ENCODE data around the gene TNFRSF8.

The TNFRSF8 gene

DNA sequence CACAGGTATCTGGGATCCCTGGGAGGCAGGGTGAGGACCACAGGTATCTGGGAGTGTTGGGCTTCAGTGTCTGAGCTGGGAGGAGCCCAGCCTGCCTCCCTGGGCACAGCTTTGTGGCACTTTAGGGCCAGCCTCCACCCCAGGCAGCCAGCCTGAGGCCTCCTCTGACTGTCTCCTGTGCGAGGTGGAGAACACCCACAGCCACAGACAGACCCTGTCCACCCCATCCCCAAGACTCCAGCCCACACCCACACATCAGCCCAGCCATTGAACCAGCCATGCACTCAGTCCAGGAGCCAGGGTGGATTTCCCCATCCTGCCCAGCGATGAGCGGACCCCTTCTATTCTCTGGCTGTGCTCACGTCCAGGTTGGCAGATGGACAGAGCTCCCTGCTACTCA is 81.9 kb downstream of the TNFRSF8 start:
- DNase-seq: no peak

DNA sequence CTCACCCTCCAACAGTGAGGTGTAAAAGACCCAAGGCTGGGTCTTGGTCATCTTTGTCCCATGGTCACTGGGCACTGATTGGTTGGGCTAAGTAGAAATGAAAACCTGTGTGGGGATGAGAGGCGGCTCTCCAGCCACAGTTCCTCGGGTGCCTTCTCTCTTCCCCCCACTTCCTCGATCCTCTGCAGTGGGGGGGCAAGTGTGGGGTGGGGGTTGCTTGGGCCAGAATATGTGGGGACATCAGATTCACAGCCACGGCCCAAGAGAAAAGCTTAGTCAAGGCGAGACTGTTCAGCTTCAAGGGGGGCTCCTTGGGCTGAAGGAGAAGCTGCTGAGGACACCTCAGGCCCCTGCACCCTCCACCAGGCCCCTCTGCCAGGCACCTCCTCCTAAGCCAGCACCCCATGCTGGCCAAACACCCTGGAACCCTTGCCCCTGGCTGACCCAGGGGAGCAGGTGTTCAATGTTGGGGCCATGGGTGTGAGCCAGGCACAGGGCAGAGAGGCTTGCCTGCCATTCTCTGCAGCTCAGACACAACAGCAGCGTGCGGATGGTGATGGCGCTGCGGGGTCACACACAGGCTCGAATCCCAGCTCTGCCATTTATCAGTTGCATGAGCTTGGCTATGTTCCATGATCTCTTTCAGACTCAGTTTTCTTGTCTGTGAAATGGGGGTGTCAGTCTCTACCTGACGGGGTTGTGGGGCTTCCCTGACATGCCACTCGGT is 82.7 kb downstream of the TNFRSF8 start:
- no peak for DNase-seq

DNA sequence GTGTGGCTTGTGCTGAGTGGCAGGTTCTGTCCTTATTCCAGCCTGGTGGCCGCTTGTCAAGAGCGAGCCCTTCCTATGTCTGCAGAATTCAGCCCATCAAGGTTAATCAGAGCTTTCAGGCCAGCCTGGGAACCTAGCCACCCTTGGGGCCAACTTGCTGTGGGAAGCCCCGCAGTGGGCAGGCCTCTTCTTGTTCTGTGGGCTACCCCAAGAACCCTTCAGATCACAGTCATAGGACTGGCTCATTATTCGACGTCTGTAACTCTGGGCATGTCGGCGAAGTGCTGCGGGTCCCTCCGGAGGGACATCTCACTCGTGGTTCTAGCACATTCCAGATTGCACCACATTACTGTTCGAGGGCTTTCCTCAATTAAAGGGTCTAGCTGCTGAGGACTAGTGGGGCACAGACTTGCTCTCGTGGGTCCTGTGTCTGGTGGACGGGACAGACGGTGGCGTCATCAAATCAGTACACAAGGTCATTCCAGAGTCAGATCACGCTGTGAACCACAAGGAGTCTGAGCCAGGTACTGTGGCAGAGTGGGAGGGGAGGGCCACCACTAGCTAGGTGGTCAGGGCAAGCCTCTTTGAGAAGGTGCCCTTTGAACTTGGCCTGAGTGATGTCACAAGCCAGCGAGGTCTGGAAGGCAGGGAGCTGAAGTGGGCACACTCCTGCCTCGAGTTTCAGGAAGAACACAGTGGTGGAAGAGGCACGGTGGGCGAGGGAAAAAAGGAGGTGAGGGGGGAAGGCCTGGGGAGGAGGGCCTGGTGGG is 83.4 kb downstream of the TNFRSF8 start:
- no peak for DNase-seq

DNA sequence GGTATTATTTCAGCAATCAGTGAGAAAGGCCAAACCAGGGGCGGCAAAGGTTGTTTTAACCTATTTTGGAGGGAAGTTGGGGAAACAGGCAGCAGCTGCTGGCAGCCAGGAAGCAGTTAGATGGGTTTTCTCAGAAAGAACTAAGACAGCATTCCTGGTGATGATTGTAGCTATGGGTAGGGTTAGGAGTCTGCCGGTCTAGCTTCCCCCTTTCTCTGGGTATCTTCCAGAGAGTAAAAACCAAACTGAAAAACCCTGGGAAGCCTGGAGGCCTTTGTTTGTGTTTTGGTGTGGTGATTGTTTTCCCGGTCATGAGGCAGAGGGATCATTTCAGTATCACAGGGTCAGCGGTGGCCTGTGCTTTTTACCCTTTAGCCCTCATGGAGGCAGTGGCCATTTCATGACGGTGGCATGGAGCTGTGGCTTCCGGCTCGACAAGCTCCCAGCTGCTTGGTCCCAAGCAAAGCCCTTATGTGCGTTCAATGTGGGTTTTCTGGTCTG is 84.1 kb downstream of the TNFRSF8 start:
- DNase-seq: peak; percentile 68

DNA sequence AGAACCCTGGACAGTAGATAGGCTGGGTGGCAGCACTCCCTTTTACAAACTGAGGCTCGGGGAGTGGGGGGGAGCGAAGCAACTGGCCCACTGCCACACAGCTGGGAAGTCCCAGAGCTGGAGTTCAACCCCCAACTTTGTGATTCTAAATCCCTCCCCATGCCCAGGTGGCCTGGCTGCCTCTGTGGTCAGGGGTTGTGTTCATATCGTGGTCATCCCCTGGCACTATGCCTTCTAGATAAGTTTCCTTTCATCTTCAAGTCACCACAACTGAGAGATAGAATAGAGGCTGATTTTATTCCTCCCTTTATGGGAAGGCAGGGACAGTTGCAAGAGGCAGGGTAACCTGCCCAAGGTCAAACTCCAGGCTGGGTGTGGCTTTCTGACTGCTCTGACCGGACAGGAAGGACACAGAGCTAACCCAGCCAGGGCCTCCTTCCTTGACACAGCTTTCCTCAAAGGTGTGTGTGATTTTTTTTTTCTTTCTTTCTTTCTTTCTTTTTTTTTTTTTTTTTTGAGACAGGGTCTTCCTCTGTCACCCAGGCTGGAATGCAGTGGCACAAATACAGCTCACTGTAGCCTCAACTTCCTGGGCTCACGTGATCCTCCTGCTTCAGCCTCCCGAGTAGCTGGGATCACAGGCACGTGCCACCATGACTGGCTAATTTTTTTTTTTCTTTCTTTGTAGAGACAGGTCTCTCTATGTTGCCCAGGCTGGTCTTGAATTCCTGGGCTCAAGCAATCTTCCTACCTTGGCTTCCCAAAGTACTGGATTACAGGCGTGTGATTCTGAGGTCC is 85.3 kb downstream of the TNFRSF8 start:
- DNase-seq: peak; percentile 67

DNA sequence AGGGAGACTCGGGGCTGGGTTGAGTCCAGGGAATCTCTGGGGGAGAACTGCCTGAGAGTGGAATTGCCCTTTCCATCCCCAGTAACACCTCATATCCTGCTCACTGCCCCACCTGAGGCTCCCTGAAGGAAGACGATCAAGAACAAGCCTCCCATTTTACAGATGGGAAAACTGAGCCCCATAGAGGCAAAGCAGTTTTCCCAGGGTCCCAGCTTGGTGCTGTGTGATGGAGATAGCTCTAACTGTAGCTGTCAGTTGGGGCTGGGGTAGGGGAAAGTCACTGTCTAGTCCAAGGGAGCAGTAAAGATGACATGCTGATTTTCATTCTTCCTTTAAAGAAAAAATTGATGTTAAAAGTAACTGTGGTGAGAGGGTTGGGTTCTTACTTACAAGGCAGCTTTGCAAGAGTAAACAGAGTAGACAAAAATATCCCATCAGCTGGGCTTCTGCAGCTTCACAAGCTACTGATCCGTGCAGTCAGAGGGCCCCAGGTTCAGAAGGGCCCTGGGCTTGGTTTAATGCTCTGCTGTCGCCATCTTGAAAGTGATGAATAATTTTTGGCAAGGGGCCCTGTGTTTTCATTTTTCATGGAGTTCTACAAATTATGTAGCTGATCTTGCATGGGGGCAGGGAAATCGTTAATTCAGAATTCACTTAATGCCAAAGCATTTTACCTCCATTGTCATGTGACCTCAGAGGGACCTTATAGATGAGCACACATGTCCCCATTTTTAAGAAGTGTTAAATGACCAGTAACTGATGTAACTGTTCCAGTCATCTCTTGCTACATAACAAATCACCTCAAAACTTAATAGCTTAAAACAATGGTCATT is 86.1 kb downstream of the TNFRSF8 start:
- DNase-seq: no peak

DNA sequence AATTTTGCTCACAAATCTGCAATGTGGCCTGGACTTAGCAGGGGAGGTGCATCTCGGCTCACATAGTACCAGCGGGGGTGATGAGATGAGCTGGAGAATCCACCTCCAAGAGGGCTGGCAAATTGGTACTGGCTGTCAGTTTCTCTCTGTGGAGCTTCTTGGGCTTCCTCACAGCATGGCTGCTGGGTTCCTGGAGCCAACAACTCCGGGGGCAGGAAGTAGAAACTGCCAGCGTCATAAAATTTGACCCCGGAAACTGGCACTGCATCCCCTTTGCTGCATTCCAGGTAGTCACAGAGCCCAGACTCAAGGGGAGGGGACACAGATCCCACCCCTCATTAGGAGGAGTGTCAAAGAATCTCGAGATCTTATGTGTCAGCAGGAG is 86.7 kb downstream of the TNFRSF8 start:
- DNase-seq: no peak

DNA sequence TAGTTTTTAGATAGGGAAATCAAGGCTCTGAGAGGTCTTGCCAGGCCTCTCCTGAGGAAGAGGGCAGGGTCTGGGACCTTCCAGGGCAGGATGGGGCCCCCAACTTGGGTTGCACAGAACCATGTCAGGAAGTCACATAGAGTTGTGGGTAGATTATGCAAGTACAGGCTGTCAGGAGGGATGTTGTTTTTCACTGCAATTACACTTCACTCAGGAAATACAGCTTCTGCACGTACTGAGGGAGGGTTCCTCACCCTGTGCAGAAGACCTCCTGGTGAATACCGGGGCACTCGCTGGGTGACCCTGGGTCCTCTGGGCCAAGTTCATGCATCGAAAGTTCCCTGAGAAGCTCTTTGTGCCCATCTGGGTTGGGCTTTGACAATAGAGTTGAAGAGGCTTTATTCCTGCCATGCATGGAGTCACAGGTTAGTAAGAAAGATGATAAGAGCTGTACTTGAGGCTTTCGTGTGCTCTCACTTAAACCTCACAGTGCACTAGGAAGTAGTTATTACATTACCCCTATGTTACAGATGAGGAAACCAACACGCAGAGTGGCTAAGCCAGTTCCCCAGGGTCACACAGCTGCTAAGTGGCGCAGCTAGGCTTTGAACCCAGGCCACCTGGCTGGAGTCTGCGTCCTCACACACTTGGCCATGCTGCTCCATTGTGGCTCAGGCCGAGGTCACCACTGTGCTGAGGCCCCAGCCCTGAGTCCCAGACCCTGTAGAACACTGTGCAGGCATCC is 87.5 kb downstream of the TNFRSF8 start:
- DNase-seq: peak; percentile 87

DNA sequence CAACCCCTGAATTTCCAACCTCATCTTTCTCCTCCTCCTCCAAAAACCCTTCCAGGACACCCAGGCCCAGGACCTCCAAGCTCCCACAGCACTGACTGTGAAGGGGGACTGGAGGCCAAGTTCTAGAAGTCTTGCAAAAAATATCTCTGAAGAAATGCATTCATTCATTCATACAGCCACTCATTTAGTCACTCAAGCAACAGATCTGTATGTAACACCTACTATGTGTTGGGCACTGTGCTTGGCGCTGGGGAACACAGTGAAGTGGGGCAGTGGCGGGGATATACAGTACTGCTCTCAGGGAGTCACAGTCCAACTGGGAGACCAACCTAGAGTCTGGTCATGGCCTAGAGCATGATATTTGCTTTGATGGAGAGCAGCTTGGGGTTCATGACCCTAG is 88.4 kb downstream of the TNFRSF8 start:
- DNase-seq: no peak

DNA sequence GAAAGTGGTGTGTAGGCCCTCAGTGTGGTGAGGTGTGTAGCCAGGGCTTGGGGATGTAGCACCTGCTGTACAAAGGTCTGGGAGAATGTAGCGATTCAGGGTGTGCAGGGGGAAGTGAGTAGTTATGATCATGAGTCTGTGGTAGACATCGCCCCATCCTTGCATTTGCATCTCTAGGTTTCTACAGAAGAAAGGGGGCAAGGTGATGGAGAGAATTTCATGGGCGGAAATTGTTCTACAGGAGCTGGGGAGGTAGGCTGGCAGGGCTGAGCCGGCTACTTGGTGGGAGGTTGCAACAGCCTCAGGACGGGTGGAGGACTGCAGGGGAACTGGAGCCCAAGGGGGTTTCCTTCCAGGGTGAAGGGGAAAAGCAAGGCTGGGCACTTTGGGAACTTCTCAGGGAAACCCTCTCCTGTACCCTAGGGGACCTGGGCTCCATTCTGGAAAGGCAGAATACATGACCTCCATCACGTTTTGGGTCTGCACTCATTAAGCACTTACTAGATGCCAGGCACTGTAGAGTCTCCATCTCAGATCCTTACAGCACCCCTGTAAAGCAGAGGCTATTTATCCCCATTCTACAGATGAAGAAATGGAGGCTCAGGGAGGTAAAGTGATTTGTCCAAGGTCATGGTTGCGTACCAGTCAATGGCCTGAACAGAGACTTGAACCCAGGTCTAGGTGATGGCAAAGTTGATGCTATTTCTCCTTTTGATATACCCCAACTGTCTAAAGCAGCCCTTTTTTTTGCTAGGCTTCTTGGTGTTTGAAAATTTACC is 89.2 kb downstream of the TNFRSF8 start:
- no peak for DNase-seq

DNA sequence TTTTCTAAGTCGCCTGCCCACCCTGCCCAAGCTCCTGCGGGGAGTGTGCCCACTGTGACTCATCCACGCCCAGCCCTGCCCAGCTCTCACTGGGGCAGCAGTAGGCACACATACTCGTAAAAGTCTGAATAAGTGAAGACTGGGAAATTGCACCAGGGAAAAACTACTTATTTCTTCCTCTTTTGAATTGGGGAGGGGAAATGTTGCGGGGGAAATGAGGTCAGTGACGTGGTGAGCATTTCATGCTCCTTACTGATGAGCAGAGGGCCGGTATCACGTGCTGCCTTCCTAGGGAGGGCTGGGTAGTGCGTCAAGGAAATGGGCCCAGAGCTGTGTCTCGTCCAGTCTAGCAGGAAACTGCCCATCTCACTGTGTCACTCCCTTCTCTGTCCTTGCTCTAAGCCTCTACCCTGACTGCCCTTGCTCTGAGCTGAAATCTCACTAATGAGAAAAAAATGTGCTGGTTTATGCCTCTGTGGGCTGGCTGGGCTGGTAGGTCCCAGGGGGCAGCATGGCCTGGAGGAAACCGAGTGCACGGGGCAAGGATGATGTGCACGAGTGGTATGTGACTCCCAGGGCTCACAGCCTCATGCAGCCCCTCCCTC is 90.2 kb downstream of the TNFRSF8 start:
- peak; percentile 90 for DNase-seq

DNA sequence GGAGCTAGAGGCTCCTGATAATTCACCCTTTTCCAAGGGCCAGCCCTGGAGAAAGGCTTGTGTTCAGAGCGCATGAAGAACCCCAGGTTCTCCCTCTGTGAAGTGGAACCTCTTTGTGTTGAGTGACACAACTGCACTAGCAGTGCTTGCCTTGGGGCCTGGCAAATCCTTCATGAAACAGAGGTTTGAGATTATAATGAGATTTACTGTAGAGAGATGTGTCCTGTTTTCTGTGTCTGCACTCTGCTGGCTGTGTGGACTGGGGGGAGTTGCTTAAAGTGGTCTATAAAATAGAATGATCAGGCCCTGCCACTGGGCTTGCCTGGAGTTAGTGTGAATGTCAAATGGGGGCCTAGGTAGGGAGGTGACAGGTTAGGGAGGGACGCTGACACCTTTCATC is 92.2 kb downstream of the TNFRSF8 start:
- DNase-seq: no peak

DNA sequence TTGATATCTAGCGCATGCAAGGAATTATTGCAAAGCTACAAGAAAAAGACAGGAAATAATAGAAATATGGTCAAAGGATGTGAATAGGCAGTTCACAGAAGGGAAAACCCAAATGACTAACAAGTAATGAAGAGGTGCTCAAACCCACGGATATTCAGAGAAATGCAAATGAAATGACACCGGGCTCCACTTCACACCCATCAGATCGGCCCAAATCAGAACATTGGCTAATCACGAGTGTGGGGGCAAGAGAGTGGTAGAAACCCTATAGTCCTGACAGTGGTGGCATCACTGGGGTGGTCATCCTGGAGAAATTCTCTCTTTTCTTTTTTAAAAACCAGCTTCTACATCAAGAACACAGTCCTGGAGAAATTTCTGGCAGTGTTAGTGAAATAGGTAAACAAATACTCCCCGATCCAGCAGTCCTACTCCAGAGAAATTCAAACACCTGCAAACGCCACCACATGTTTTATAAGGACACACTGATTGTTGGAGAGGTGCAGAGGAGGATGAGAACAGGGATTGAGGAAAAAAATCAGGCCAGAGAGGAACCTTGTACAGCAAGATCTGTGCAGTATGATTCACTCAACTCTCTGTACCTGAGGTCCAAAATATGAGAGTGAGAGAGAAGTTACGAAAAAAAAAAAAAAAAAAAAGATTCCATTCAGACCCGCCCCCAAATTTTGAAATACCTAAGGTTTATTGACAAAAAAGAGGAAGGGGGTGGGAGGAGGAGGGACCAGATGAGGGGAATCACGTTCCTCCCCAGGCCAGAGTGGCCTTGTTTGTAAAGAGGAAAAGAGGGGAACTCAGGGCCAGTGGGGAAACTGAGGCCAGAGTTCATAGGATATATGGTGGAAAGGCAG is 94.5 kb downstream of the TNFRSF8 start:
- peak; percentile 52 for DNase-seq

DNA sequence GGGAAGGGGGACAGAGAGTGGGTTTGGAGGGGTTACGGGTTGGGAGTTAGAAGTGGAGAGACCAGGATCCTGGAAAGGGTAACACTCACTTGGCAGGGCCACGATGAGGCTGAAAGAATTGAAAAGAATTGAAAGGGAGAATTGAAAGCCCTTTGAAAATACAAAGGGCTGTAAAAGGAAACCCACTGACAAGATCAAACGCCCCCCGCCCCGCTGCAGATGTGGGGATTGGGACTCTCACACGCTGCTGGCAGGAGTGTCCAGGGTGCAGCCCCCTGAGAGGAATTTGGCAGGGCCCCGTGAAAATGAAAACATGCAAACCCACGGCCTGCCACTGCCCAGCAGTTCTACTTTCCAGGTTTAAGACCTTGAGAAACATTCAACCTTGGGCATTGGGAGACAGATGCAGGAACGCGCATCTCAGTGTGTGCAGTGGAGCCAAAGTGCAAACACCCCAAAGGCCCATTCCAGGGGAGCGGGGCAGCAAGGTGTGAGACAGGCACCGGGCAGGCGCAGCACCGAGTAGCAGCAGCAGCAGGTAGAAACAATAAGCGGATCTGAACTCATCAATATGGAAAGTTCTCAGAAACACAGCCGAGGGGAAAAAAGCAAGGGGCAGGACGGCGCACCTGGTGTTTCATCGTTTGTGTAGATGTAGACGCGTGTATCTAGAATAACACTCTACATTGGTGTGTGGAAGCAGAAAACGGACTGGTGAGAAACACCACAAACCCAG is 95.4 kb downstream of the TNFRSF8 start:
- no peak for DNase-seq

DNA sequence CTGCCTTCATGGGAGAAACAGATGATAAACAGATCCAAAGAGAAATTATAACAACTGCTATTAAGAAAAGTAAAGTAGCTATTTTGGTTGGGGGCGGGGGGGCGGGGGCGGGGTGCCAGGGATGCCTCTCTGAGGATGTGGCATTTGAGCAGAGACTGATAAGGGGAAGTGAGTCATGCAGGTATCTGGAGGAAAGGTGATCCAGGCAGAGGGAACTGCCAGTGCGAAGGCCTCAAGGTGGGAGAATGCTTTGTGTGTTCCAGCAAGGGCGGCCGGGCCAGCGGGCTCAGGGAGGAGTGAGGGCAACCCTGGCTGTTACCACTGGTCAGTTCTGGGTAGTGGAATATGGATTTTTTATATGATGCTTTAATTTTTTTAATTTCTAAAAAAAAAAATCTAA is 96.7 kb downstream of the TNFRSF8 start:
- no peak for DNase-seq

DNA sequence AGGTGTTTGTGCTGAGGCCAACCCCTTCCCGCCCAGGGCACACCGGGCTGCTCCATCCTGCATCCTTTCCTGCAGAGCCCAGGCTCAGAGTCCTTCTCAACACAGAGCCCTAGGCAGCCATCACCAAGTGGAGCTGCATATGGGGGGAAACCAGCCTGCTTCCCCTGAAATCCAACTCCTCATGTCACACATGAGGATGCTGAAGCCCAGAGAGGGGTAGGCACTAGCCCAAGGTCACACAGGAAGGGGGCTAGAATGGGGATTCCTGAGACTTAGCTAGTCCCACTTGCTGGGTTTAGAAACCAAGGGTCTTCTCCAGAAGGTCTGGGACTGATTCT is 98.2 kb downstream of the TNFRSF8 start:
- no peak for DNase-seq

DNA sequence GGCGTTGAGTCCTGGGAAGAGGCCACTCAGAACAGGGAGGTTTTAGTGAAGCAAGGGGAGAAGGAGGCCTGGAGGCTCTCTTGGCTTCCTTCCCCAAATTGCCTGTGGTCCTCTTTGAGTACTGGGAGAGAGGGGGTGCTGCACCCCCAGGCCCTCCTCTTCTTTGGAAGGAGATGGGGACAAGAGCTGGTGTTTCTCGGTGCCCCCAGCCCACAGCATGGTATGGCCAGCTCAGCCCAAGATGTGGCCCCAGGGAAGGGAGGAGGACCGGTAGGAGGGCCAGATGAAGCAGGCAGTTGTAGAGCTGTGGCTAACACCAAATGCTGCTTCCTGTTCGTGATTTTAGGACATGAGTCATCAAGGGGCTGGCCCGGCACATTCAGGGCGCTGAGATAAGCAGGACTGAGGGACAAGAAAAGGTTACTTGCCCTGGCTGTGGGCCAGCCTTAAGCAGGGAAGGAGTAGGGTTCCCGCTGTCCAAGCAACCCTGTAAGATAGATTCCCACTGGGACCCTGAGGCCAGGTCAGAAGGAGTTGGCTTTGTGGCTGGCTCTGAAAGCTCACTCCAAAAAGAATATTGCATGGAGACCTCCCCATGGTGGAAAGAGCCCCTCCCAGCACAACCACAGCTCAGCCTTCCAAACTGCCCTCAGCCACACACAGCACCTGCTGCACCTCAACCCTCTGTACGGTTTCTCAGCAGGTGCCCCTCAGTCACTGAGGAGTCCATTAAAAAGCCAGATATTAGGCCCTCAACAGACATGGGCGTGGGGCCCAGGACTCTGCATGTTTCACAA is 98.8 kb downstream of the TNFRSF8 start:
- peak; percentile 91 for DNase-seq
